ENCODE results near the gene STIM2.

DNA sequence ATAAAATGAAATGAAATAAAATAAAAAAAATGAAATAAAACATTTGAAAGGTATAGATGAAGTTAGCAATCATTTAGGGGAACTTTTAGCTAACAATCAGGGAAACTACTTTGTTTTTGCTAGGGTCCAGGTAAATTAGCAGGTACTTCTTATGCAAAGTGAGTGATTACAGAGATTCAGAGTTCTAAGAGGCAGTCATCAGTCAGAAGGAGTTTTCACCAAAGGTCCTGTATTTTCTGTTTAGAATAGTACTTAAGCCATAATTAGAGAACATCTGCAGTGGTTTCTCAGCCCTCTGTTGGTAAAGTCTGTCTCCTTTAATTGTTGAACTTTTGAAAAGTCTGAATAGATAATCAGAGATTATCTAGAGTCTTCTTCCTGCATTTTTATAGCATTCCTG lies 50.6 kb downstream of the STIM2 start:
- TF ChIP-seq, protein P1, sequence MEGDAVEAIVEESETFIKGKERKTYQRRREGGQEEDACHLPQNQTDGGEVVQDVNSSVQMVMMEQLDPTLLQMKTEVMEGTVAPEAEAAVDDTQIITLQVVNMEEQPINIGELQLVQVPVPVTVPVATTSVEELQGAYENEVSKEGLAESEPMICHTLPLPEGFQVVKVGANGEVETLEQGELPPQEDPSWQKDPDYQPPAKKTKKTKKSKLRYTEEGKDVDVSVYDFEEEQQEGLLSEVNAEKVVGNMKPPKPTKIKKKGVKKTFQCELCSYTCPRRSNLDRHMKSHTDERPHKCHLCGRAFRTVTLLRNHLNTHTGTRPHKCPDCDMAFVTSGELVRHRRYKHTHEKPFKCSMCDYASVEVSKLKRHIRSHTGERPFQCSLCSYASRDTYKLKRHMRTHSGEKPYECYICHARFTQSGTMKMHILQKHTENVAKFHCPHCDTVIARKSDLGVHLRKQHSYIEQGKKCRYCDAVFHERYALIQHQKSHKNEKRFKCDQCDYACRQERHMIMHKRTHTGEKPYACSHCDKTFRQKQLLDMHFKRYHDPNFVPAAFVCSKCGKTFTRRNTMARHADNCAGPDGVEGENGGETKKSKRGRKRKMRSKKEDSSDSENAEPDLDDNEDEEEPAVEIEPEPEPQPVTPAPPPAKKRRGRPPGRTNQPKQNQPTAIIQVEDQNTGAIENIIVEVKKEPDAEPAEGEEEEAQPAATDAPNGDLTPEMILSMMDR (IDR thresholded peaks at IDR 0.05) = no peak
- TF ChIP-seq POLR2A (IDR thresholded peaks at IDR 0.05; ENCODE audit: low read depth) = no peak
- no peak for TF ChIP-seq EP300 (IDR thresholded peaks at IDR 0.05)

Measured in esophagus muscularis mucosa (tissue), 4 donors.